HG03575 (cell line): ENCODE measurements around the gene PRKG1.

Source experiments
- ATAC-seq: cut with Tn5 transposase; IDR thresholded peaks from one replicate; pipeline ENCODE4 v1.9.1; 2021; ENCODE audit not compliant: unreplicated experiment, insufficient number of reproducible peaks, low FRiP score; ENCODE audit errors: extremely low read depth

The PRKG1 gene

DNA sequence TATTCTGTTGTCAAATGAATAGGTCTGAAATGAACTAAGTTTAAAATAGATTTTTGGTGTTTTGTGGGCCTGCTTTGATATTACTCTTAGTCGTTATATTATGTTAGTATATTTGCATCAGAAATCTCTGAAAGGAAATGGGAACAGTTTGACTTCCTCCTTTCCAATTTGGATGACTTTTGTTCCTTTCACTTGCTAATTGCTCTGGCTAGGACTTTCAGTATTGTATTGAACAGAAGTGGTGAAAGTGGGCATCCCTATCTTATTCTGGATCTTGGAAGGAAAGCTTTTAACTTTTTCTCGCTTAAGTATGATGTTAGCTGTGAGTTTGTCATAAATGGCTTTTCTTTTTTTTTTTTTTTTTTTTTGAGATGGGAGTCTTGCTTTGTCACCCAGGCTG is 966.2 kb downstream of the PRKG1 start:
- ATAC-seq: no peak

GRCh38 chr10:52043811-52044210 is 969.5 kb downstream of the PRKG1 start:
- no peak for ATAC-seq

GRCh38 chr10:52048051-52048450 is 973.8 kb downstream of the PRKG1 start:
- ATAC-seq: no peak

- ATAC-seq: no peak
Measured at GRCh38 chr10:52050429-52051047, 976.3 kb downstream of the PRKG1 start.

GRCh38 chr10:52053497-52053896 is 979.2 kb downstream of the PRKG1 start:
- ATAC-seq: no peak

DNA sequence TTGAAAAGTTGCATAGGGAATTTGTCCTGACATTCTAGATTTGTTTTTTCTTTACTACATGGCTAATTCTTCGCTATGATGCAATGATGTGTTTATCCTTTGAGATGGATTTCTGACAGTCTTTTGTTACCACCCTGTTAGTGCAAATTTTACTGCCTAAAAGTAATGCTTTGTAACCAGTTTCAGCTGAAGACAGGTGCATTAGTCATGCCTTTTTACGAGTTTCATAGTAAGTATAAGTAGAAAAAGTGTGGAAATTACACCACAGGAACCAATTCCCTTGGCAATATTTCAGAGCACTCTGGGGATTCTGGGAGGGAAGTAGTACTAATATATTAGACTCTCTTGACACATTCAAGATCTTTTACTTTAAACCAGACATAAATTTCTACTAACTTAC is 982.0 kb downstream of the PRKG1 start:
- no peak for ATAC-seq

DNA sequence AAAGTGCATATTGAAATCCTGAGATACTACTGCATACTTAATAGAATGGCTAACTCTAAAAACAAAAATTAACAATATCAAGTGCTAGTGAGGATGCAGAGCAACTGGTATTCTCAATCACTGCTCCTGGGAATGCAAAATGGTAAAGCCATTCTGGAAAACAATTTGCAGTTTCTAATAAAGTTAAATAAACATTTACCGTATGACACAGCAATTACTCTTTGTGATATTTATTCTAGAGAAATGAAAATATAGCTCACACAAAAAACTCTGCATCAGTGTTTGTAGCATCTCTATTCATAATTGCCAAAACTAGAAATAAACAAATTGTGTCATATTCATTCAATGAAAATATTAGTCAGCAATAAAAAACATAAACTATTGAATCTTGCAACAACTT is 984.8 kb downstream of the PRKG1 start:
- no peak for ATAC-seq

DNA sequence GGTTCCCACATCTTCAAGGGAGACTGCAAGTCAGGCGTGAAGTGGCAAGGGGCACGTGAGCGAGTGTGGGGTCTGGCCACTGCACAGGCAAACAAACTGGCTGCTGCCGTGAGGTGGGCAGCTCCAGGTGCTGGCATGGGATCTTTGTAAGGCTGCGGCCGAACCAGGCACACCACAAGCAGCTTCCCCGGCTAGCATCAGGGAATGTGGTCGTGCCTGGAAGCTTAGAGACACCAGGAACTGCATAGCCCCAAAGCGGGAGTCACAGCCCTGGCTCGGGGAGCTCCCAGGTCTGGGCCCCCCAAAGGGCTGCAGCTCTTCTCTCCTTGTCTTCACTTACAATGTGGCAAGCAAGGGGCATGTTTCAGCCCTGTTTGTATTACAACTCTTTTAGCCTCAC is 988.9 kb downstream of the PRKG1 start:
- ATAC-seq: no peak

DNA sequence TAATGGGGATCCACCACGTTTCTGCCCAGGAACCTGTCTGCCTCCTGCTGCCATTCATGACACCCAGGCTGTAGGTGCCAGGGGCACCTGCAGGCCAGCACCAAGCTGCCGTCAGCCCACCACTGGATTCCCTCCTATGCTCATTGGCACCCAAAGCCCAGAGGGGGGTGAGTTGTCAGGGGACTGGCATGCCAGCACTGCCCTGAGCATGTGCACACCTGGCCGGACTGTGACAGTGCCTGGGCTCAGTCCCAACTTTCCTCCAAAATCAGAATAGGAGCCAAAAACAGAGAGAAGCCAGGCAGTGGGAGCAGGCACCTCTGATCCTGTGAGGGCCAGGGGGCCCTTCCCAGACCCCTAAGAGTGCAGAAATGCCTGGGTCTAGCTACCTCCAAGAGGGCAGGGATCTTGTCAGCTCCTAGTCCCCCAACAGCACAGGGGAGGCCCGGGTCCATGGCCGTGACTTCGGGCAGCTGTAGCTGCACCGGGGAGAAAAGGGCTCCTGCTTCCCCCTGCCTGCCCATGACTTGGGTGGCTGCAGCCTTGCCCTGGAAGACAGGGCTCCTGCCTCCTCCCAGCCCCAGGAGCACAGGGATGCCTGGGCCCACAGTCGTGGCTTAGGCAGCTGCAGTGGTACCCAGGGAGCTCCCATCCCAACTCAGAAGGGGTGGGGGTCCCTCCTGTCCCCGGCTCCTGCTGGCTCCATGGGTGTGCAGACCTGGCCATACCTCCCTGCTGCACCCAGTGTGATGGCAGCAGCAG is 990.0 kb downstream of the PRKG1 start:
- ATAC-seq: no peak

GRCh38 chr10:52066383-52066782 is 992.1 kb downstream of the PRKG1 start:
- ATAC-seq: no peak

- ATAC-seq: no peak
Measured at GRCh38 chr10:52068485-52068884, 994.2 kb downstream of the PRKG1 start.

DNA sequence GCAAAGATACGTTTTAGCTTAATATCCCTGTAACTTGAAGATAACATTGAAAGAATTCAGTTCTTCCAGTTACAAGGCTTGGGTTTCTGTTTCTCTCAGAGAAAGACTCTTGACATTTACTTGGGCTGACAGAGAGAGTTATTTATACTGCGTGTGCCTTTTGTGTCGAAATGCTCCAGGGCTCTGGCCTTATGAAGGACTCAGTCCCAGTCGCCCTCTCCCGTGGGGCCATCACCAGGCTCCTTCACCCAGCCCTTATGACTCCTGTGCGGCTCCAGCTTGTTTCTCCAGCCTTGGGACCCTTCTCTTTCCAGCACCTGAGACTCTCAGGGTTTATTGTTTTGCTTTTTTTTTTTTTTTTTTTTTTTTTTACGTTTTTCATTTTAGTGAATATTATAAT is 997.5 kb downstream of the PRKG1 start:
- ATAC-seq: no peak

DNA sequence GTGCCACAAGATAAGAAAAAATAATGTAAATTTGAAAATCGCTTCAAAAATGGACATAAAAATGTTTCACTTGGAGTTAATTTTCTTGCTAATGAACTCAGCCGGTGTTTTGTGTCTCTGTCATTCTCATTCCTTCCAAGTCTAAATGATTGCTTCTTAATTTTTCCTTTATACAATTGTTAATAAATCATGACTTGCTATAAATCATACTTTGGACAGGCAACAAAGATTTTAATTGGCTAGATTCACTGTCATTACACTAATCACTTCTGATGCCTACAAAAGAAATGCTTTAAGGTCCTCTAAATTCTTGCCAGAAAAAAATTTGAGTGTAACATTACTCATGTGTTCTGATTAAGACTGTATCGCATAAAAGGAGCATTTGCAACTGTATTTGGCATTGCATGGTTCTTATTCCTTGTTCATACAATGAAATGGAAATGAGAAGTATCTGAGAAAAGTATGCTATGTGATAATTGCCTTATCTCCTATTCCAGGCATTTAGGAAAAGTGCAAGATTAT is 1000.3 kb downstream of the PRKG1 start:
- ATAC-seq: no peak

- ATAC-seq: no peak
Measured at GRCh38 chr10:52077814-52078213, 1003.5 kb downstream of the PRKG1 start.

GRCh38 chr10:52078397-52078937 is 1004.2 kb downstream of the PRKG1 start:
- ATAC-seq: no peak

GRCh38 chr10:52082307-52082706 is 1008.0 kb downstream of the PRKG1 start:
- ATAC-seq: peak; percentile 55

GRCh38 chr10:52083422-52083821 is 1009.1 kb downstream of the PRKG1 start:
- ATAC-seq: no peak

DNA sequence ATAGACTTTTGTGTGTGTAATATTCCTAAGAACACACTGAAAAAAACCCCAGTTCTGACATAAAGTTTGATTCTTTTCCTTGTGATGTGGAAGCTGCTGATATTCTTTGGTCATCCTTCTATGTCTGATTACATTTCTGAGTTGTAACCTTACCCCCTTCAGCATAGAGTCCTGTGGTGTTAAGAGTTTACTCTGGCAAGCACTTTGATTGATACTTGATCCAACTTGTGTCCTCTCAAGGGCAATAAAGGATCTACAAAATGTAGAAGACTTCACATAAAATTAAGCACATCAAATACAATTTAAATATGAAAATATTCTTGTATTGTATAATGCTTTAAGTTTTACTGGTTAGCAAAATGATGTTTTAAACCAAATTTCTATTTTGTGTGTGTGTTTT is 1018.1 kb downstream of the PRKG1 start:
- ATAC-seq: no peak

- no peak for ATAC-seq
Measured at GRCh38 chr10:52098130-52098529, 1023.8 kb downstream of the PRKG1 start.

GRCh38 chr10:52099026-52099600 is 1024.8 kb downstream of the PRKG1 start:
- no peak for ATAC-seq
